Activated T-helper 1 cell treated with Interleukin-2 at 50 U/mL for 16 hours (primary cell): ENCODE data around the gene OR51E1.

Experiments used
- DNase-seq: peaks from one replicate; pipeline ENCODE4 v3.0.0-alpha.2; 2020; ENCODE audit warnings: low read depth

OR51E1 gene

GRCh38 chr11:4654635-4655369 lies 11.0 kb downstream of the OR51E1 start:
- DNase-seq = no peak

- no peak for DNase-seq
Measured at GRCh38 chr11:4658629-4659445, 15.1 kb downstream of the OR51E1 start.

GRCh38 chr11:4662876-4663275 lies 19.1 kb downstream of the OR51E1 start:
- no peak for DNase-seq

GRCh38 chr11:4664183-4664582 lies 20.4 kb downstream of the OR51E1 start:
- no peak for DNase-seq

GRCh38 chr11:4664786-4665185 lies 21.0 kb downstream of the OR51E1 start:
- no peak for DNase-seq

GRCh38 chr11:4665424-4665823 lies 21.6 kb downstream of the OR51E1 start:
- no peak for DNase-seq

- DNase-seq = no peak
Measured at GRCh38 chr11:4671741-4672140, 28.0 kb downstream of the OR51E1 start.

GRCh38 chr11:4672470-4672869 lies 28.7 kb downstream of the OR51E1 start:
- DNase-seq = no peak

- no peak for DNase-seq
Measured at GRCh38 chr11:4673781-4674180, 30.0 kb downstream of the OR51E1 start.

- no peak for DNase-seq
Measured at GRCh38 chr11:4677948-4678347, 34.2 kb downstream of the OR51E1 start.

- DNase-seq = no peak
Measured at GRCh38 chr11:4680341-4680740, 36.6 kb downstream of the OR51E1 start.

GRCh38 chr11:4682623-4683419 lies 39.0 kb downstream of the OR51E1 start:
- no peak for DNase-seq

- DNase-seq = no peak
Measured at GRCh38 chr11:4684631-4685285, 41.0 kb downstream of the OR51E1 start.

GRCh38 chr11:4695442-4695841 lies 51.7 kb downstream of the OR51E1 start:
- DNase-seq = no peak

GRCh38 chr11:4697585-4697984 lies 53.8 kb downstream of the OR51E1 start, which contains the start of gene OR51E2:
Gene OR51E2, minus strand, starts transcription at chr11:4697853. Its CDS starts 15,142 bp downstream, at chr11:4682711.
- no peak for DNase-seq

GRCh38 chr11:4699697-4700435 lies 56.1 kb downstream of the OR51E1 start:
- DNase-seq = no peak

GRCh38 chr11:4700436-4700820 lies 56.6 kb downstream of the OR51E1 start:
- DNase-seq = no peak

GRCh38 chr11:4704054-4704789 lies 60.4 kb downstream of the OR51E1 start, which contains the start of gene MMP26:
Gene MMP26, plus strand, starts transcription at chr11:4704784.
- no peak for DNase-seq

- no peak for DNase-seq
Measured at GRCh38 chr11:4704790-4705334, 61.1 kb downstream of the OR51E1 start.
